Esophagus muscularis mucosa (tissue), 3 donors: Measurements from ENCODE around the gene HGD.
"Not testable (repeated sequence)": the region's sequence is repeated elsewhere in the genome, so short reads cannot be mapped to it uniquely, and the experiment has no call there.

Experiments used
- CTCF ChIP-seq, 3 experiments: fragments of 200-600 bp in 2 of 3; fragments of 450-650 bp in 1 of 3; sonication (generic) in 2 of 3; IDR thresholded peaks; one replicate each; pipeline ENCODE4 v1.5.1; 2017 to 2019; ENCODE audit warnings: antibody characterized with exemption in 3 of 3, mild to moderate bottlenecking in 2 of 3, moderate library complexity in 1 of 3
- POLR2A ChIP-seq: fragments of 450-650 bp; IDR thresholded peaks from one replicate; pipeline ENCODE4 v1.6.1; 2017; ENCODE audit warnings: antibody characterized with exemption, moderate library complexity, mild to moderate bottlenecking, low read depth
- POLR2AphosphoS5 ChIP-seq, 2 donors: sonication (generic); formaldehyde crosslinking; IDR thresholded peaks; one replicate each; pipeline ENCODE4 v1.6.1; 2017; ENCODE audit warnings: antibody characterized with exemption in 2 of 2

GRCh38 chr3:120616745-120617144 is 65.3 kb downstream of the HGD start:
- TF ChIP-seq POLR2A; CTCF (IDR thresholded peaks at IDR 0.05); POLR2AphosphoS5 (IDR thresholded peaks at IDR 0.05): not testable (repeated sequence)
